ENCODE data around the gene GPC3. TPM values are rescaled to one million over a fixed set of nuclear protein-coding genes. Genes with fewer than 3 reads are reported as not detected.

The GPC3 gene
- total RNA-seq, 4 donors from 2014 or later: 8.4 to 28.2 (median 20.4) TPM

DNA sequence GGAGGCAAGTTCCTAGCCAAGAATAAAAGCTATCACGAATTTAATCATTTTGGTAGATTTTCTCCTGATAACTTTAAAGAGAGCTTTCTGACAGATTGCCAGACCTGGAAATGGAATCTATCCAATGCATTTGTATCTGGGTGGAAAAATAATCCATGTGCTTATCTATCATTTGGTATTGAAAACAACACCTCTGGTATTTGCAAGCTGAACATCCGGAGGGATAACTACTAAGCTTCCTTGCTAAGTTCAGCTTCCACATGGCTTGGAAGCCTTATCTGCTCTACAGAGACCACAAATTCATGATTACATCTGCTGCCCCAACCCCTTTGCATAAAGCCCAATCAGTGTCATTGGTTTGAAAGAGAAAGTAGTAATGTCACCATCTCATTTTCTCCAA lies 230.7 kb downstream of the GPC3 start:
- WGBS, 2 donors: 84% methylated on average over 2 of the region's 2 CpGs
- Histone ChIP-seq H3K9me3 (no peaks in the 10 kb centered on the region), H3K4me1 (no peaks in the 10 kb centered on the region), H3K27ac (no peak overlapping the region), H3K36me3 (no peaks in the 10 kb centered on the region), H3K4me3 (replicated peaks in 1 of 3) (no peak overlapping the region), H3K27me3 (no peaks in the 10 kb centered on the region)
- intact Hi-C loops (cut with DNase I): no loop called here
- TF ChIP-seq POLR2A (IDR thresholded peaks at IDR 0.05): no peak
- TF ChIP-seq, protein P1, sequence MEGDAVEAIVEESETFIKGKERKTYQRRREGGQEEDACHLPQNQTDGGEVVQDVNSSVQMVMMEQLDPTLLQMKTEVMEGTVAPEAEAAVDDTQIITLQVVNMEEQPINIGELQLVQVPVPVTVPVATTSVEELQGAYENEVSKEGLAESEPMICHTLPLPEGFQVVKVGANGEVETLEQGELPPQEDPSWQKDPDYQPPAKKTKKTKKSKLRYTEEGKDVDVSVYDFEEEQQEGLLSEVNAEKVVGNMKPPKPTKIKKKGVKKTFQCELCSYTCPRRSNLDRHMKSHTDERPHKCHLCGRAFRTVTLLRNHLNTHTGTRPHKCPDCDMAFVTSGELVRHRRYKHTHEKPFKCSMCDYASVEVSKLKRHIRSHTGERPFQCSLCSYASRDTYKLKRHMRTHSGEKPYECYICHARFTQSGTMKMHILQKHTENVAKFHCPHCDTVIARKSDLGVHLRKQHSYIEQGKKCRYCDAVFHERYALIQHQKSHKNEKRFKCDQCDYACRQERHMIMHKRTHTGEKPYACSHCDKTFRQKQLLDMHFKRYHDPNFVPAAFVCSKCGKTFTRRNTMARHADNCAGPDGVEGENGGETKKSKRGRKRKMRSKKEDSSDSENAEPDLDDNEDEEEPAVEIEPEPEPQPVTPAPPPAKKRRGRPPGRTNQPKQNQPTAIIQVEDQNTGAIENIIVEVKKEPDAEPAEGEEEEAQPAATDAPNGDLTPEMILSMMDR (IDR thresholded peaks at IDR 0.05): no peak
- no peak for DNase-seq

DNA sequence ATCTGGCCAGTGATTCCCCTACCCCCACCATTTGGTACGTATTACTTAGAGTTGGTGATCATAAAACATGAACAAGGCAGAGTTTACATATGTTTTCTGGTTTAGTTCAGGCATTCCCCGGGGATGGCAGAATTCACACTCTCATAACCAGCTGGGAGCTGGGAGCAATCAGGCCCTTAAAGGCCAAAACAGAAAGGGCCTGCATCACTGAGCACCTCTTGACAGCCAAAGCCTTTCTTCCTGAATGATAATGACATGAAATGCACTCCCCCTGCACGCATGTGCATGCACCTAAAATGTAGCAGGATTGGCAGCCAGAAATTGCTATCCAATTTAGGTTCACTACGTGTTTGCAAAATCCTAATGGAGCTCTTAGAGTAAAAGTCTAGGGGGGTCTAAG lies 235.4 kb downstream of the GPC3 start:
- TF ChIP-seq, protein P1 (IDR thresholded peaks at IDR 0.05): no peak
- no peak for TF ChIP-seq POLR2A (IDR thresholded peaks at IDR 0.05)
- peaks cover 3% of the 10 kb centered on the region for H3K27me3 ChIP-seq
- WGBS, 2 donors: 74 to 77% methylated on average over 4 of the region's 4 CpGs
- DNase-seq: no peak
- H3K4me3 ChIP-seq (replicated peaks in 1 of 3): no peak overlapping the region
- intact Hi-C loops (cut with DNase I): no loop called here
- no peaks in the 10 kb centered on the region for H3K9me3 ChIP-seq
- no peaks in the 10 kb centered on the region for H3K36me3 ChIP-seq
- H3K27ac ChIP-seq: no peak overlapping the region
- H3K4me1 ChIP-seq: no peaks in the 10 kb centered on the region

DNA sequence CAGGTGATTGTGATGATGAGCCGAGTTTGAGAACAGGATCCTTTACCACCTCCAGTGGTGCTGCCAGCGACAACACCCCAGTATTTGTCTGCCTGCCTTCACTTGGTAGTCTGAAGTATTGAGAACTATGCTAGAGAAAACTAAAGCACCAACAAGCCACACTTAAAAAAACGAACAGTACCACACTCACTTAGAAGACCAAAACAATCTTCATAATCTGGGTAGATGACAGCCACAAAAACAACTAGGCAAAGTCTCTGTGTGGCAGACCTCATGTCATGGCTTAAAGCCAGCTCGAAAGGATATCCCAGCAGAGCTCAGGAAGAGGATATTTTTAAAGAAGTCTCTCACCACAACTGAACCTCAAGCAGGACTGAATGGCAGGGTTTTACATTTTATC lies 236.0 kb downstream of the GPC3 start:
- Histone ChIP-seq H3K9me3 (no peaks in the 10 kb centered on the region), H3K4me1 (no peaks in the 10 kb centered on the region), H3K4me3 (replicated peaks in 1 of 3) (no peak overlapping the region), H3K27ac (no peak overlapping the region), H3K27me3 (peaks cover 3% of the 10 kb centered on the region), H3K36me3 (no peaks in the 10 kb centered on the region)
- no peak for DNase-seq
- 33 to 54% methylated on average over 4 of the region's 4 CpGs for WGBS, 2 donors
- intact Hi-C loops (cut with DNase I): no loop called here
- TF ChIP-seq, protein P1 (IDR thresholded peaks at IDR 0.05): no peak
- TF ChIP-seq POLR2A (IDR thresholded peaks at IDR 0.05): no peak

DNA sequence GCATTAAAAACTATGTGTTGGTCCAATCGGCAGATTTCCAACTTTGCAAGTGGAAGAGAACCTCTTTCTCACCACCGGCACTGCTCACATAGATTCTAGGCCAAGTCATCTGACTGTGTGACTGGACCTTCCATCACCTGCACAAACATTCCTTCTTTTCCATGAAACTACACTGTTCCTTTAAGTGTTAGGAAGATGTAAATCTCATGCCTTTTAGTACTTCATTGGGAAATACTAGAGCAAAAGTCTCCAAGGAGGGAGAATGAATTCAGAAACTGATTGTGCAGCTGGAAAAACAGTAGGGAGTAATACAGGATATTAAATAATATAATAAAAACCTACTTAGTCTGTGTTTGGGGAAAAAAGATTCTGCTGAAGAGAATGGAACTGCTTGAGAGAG lies 238.2 kb downstream of the GPC3 start:
- DNase-seq: no peak
- intact Hi-C loops (cut with DNase I): no loop called here
- Histone ChIP-seq H3K9me3 (no peaks in the 10 kb centered on the region), H3K4me1 (no peaks in the 10 kb centered on the region), H3K27me3 (peaks cover 3% of the 10 kb centered on the region), H3K4me3 (replicated peaks in 1 of 3) (no peak overlapping the region), H3K27ac (no peak overlapping the region), H3K36me3 (no peaks in the 10 kb centered on the region)
- WGBS, 2 donors: 69 to 75% methylated on average over 2 of the region's 2 CpGs
- TF ChIP-seq POLR2A (IDR thresholded peaks at IDR 0.05): no peak
- TF ChIP-seq, protein P1 (IDR thresholded peaks at IDR 0.05): no peak

DNA sequence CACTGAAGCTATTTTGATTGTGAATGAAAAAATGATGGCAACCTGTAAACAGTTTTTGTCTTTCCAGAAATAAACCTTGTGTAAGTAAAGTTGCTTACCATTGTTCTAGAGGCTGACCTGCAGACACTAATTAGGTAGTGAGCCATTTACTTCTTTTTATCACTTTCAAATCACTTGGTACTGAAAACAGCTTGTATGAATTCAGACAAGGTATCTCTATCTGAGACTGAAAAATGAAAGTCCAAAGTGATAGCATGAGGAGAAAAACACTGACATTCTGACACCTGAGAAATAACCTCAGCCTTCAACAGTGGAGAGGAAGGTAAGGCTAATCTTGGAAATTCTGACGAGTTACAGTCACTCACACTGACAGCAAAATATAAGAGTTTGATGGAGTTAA lies 238.8 kb downstream of the GPC3 start:
- peaks cover 3% of the 10 kb centered on the region for H3K27me3 ChIP-seq
- TF ChIP-seq, protein P1 (IDR thresholded peaks at IDR 0.05): no peak
- TF ChIP-seq POLR2A (IDR thresholded peaks at IDR 0.05): no peak
- no peaks in the 10 kb centered on the region for H3K36me3 ChIP-seq
- no peaks in the 10 kb centered on the region for H3K4me1 ChIP-seq
- H3K4me3 ChIP-seq (replicated peaks in 1 of 3): no peak overlapping the region
- 68 to 73% methylated on average over 1 of the region's 1 CpG for WGBS, 2 donors
- H3K9me3 ChIP-seq: no peaks in the 10 kb centered on the region
- intact Hi-C loops (cut with DNase I): no loop called here
- DNase-seq: no peak
- H3K27ac ChIP-seq: no peak overlapping the region

Data from thyroid gland (tissue), 4 donors.